ENCODE results near the gene MIPEP.

MIPEP gene

DNA sequence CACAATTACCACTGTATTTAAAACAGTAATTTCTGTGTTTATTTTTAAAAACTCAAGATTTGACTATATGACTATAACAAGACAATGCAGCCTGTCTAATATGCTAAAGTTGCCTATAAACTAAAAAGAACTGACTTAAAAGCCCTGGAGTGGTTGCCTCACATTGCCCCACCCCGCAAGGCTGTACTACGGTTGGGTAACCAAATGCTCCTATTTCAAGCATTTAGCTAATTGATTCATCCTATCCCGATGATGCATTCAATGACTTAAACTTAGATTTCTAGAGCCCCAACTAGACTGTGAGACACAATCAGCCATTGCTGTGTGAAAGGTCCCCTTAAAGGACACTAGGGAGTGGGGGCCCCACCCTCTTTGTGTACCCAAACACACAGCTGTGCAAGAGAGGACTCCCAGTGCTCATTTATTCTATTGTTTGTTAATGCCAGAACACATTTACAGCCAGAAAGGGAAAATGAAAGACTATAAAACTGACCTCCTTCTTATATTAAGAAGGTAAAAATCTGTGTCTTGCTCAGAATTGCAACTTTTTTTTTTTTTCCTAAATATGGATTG lies 66.9 kb downstream of the MIPEP start:
- no peak for TF ChIP-seq CTCF (IDR thresholded peaks at IDR 0.05)

DNA sequence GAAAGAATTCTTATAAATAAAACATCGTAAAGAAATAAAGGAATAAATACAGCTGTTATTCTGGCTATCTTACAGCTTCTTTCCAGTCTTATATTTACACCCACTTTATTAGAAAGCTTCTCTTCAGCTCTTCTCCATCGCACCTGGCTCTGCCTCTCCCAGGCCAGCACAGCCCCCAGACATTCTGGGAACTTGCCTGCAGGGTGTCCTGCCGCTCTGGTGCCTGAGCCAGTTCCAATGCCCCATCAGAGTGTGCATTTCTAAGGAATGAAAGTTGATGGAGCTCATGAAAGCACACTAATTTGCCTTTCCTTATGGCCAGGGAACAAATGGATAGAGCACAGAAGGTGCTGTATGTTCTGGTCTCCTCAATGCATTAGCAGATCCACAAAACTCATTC lies 68.7 kb downstream of the MIPEP start:
- no peak for TF ChIP-seq CTCF (IDR thresholded peaks at IDR 0.05)

DNA sequence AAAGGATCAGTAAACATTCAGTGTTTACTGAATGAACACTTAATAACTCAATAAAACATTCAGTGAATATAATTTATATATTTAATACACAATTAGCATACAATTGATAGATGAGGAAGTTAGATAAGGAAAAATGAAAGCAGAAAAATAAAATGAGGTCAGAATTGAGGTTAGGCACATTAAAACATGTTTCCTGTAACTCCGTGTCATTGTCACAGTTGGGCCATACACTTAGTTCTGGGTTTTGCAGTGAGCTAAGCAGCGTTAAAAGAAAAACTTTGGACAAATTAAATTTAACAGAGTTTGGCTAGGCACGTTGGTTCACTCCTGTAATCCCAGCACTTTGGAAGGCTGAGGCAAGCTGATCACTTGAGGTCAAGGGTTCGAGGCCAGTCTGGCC lies 71.4 kb downstream of the MIPEP start:
- no peak for TF ChIP-seq CTCF (IDR thresholded peaks at IDR 0.05)

- no peak for TF ChIP-seq CTCF (IDR thresholded peaks at IDR 0.05)
These were observed 72.1 kb downstream of the MIPEP start for GRCh38 chr13:23817136-23817535.

DNA sequence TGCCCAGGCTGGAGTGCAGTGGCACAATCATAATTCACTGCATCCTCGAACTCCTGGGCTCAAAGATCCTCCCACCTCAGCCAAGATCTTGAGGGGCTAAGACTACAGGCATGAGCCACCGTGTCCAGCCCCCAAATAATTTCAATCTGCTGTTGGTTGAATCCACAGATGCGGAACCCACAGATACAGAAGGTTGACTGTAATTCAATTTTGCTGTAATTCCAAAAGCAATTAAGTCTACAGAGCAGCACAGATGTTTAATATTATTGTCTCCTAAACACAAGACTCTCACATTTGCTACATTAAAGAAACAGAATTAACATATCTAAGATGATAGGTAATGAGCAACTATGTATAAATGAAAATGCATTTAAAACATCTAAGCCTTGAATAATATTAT lies 75.6 kb downstream of the MIPEP start:
- no peak for TF ChIP-seq CTCF (IDR thresholded peaks at IDR 0.05)

GRCh38 chr13:23811366-23812062 lies 77.7 kb downstream of the MIPEP start:
- TF ChIP-seq CTCF (IDR thresholded peaks at IDR 0.05), result no peak

- TF ChIP-seq CTCF (IDR thresholded peaks at IDR 0.05), result no peak
These were observed 78.4 kb downstream of the MIPEP start for GRCh38 chr13:23810685-23811240.

Data from LNCAP (cell line).